Measurements from ENCODE around the gene SSTR1.

- no peak for TF ChIP-seq CTCF (IDR thresholded peaks at IDR 0.05)
- no peak for TF ChIP-seq POLR2A (IDR thresholded peaks at IDR 0.05)
These were observed 6.4 kb upstream of the SSTR1 start for GRCh38 chr14:38201137-38201828.
